B cell (primary cell): ENCODE measurements around the gene TSHZ3. TPM values are rescaled to one million over a fixed set of nuclear protein-coding genes. Genes with fewer than 3 reads are reported as not detected.

ENCODE experiments used
- ATAC-seq: fragments of 200-7000 bp; cut with Tn5 transposase; one replicate; pipeline ENCODE4 v1.10.0; 2021; ENCODE audit warnings: low read depth, mild to moderate bottlenecking, moderate number of reproducible peaks, moderate library complexity
- CTCF ChIA-PET: fragments of 350-600 bp; sonication (Branson Sonifier 250); formaldehyde crosslinking; loops from one replicate; lab custom pipeline; 2021; ENCODE audit warnings: antibody characterized with exemption, inconsistent platforms; lab: Charles Lee
- POLR2A ChIA-PET: fragments of 350-600 bp; sonication (Branson Sonifier 250); formaldehyde crosslinking; loops from one replicate; lab custom pipeline; 2021; ENCODE audit warnings: antibody characterized with exemption; lab: Charles Lee
- DNase-seq: peaks from one replicate; pipeline ENCODE4 v3.0.0; 2013
- H2AFZ ChIP-seq: 2 replicates; pipeline ENCODE4 v1.6.1; 2012; ENCODE audit warnings: mild to moderate bottlenecking, low read depth, low read length; ENCODE audit not compliant: insufficient read depth, poor library complexity, severe bottlenecking
- H3K27ac ChIP-seq, 2 donors: 1 replicate in 1 of 2; 2 replicates in 1 of 2; pipeline ENCODE4 v1.5.1; 2012 to 2013; ENCODE audit warnings: low read length in 2 of 2, mild to moderate bottlenecking in 2 of 2, moderate library complexity in 1 of 2
- H3K27me3 ChIP-seq, 4 experiments: fragments of 200-600 bp in 1 of 4; sonication (generic) in 1 of 4; replicated peaks in 1 of 4; 1 replicate in 2 of 4; 2 replicates in 2 of 4; pipeline versions ENCODE4 v1.6.1 to v1.7.0; 2013 to 2016; ENCODE audit warnings: low read length in 3 of 4, mild to moderate bottlenecking in 2 of 4, mixed read lengths in 1 of 4, moderate library complexity in 1 of 4; ENCODE audit not compliant: insufficient read depth in 4 of 4, control insufficient read depth in 3 of 4; ENCODE audit errors: control extremely low read depth in 1 of 4
- H3K36me3 ChIP-seq, 2 experiments: replicated peaks in 1 of 2; 1 replicate in 1 of 2; 2 replicates in 1 of 2; pipeline versions ENCODE4 v1.6.1 to v1.7.1; 2013; ENCODE audit warnings: low read length in 1 of 2; ENCODE audit not compliant: insufficient read depth in 2 of 2, control insufficient read depth in 1 of 2; ENCODE audit errors: control extremely low read depth in 1 of 2, extremely low read depth in 1 of 2
- H3K4me1 ChIP-seq, 2 donors: fragments of 200-600 bp in 1 of 2; sonication (generic) in 1 of 2; 1 replicate in 1 of 2; 2 replicates in 1 of 2; pipeline versions ENCODE4 v1.5.1 to v1.6.1; 2013 to 2017; ENCODE audit warnings: low read length in 2 of 2; ENCODE audit not compliant: control insufficient read depth in 2 of 2, insufficient read depth in 2 of 2
- H3K4me2 ChIP-seq: replicated peaks from 2 replicates; pipeline ENCODE3; 2012; ENCODE audit warnings: mild to moderate bottlenecking, low read depth, low read length; ENCODE audit not compliant: poor library complexity, severe bottlenecking
- H3K4me3 ChIP-seq, 5 experiments: fragments of 200-600 bp in 1 of 5; sonication (generic) in 1 of 5; 1 replicate in 3 of 5; 2 replicates in 2 of 5; pipeline versions ENCODE4 v1.5.1 to v1.7.0; 2011 to 2016; ENCODE audit warnings: low read length in 4 of 5, mild to moderate bottlenecking in 4 of 5, low read depth in 2 of 5, control low read depth in 1 of 5, moderate library complexity in 1 of 5; ENCODE audit not compliant: insufficient read depth in 1 of 5; ENCODE audit errors: control extremely low read depth in 1 of 5, extremely low read depth in 1 of 5
- H3K79me2 ChIP-seq: fragments of 200-600 bp; sonication (generic); one replicate; pipeline ENCODE4 v1.6.0; 2016; ENCODE audit warnings: low read length; ENCODE audit not compliant: control insufficient read depth, insufficient read depth
- H3K9ac ChIP-seq: fragments of 200-600 bp; sonication (generic); 2 replicates; pipeline ENCODE4 v1.6.1; 2017; ENCODE audit warnings: mild to moderate bottlenecking, low read length, moderate library complexity
- H3K9me3 ChIP-seq, 3 donors: one replicate each; pipeline versions ENCODE4 v1.6.1 to v1.7.1; 2013; ENCODE audit warnings: low read length in 2 of 3; ENCODE audit not compliant: control insufficient read depth in 2 of 3, insufficient read depth in 1 of 3; ENCODE audit errors: control extremely low read depth in 1 of 3
- H4K20me1 ChIP-seq: 2 replicates; pipeline ENCODE4 v1.6.0; 2012; ENCODE audit warnings: mild to moderate bottlenecking, low read length; ENCODE audit not compliant: insufficient read depth, control insufficient read depth, poor library complexity, severe bottlenecking
- H3K27ac Mint-ChIP-seq: one replicate; pipeline ENCODE4 v1.8.0; 2021; ENCODE audit warnings: mixed read lengths
- H3K27me3 Mint-ChIP-seq: one replicate; pipeline ENCODE4 v1.8.0; 2021; ENCODE audit warnings: mixed read lengths
- H3K4me1 Mint-ChIP-seq: one replicate; pipeline ENCODE4 v1.8.0; 2021; ENCODE audit warnings: mixed read lengths
- H3K4me3 Mint-ChIP-seq: one replicate; pipeline ENCODE4 v1.8.0; 2021; ENCODE audit warnings: mixed read lengths
- H3K9me3 Mint-ChIP-seq: one replicate; pipeline ENCODE4 v1.8.0; 2022; ENCODE audit warnings: mixed read lengths; ENCODE audit not compliant: insufficient read depth
- EZH2 ChIP-seq: IDR thresholded peaks from 2 replicates; pipeline ENCODE4 v1.6.1; 2012; ENCODE audit warnings: borderline replicate concordance, low read depth, mild to moderate bottlenecking, moderate library complexity, low read length; ENCODE audit not compliant: insufficient read depth, poor library complexity, severe bottlenecking
- WGBS: methylation state at CpG from one replicate; pipeline ENCODE4 v1.1.5; 2013; ENCODE audit warnings: missing lambda C conversion rate; ENCODE audit not compliant: insufficient coverage; 5-methylcytosine and 5-hydroxymethylcytosine counted together
- intact Hi-C: fragments of 100-400 bp; cut with micrococcal nuclease; formaldehyde crosslinking; loops from one replicate; pipeline ENCODE4 v1.10.0; 2022
- polyA plus RNA-seq: library from polyadenylated mRNA; depleted of rRNA; stranded (reverse); fragments of >200 nt; gene quantifications from 2 replicates; pipeline ENCODE4 v1.2.3, GENCODE V29; 2012
- total RNA-seq, 2 donors: library from RNA; stranded (reverse); fragments of 120-200 nt in 1 of 2; gene quantifications; 1 replicate in 1 of 2; 2 replicates in 1 of 2; pipeline versions ENCODE4 v1.2.3 to v1.2.4, GENCODE V29; 2013 to 2022
- TF ChIP-seq, protein P1 (sequence below): fragments of 200-600 bp; IDR thresholded peaks from one replicate; pipeline ENCODE4 v1.8.0; 2022; ENCODE audit warnings: antibody characterized with exemption, mild to moderate bottlenecking

The TSHZ3 gene
- total and polyA plus RNA-seq, 2 donors (not counting 1 experiment from before 2014, with no cell fraction given) = 0.03 to 0.34 TPM

DNA sequence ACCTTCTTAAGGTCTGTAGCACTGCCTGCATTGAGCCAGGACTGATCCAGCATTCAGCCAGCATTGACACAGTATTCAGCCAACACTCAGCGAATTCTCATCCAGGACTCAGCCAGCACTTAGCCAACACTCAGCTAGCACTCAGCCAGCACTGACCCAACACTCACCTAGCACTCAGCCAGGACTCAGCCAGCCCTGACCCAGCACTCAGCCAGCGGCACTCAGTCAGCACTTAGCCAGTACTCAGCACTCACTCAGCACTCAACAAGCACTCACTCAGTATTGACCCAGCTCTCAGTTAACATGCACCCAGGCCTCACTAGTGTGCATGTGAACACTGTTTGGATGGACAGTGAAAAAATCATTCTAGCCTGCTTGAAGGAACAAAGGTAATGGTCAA is 55.0 kb downstream of the TSHZ3 start:
- DNase-seq = no peak
- H3K36me3 ChIP-seq = no peaks in the 10 kb centered on the region
- Mint-ChIP-seq H3K27ac (no peak overlapping the region), H3K4me1 (no peaks in the 10 kb centered on the region), H3K27me3 (no peaks in the 10 kb centered on the region), H3K9me3 (no peaks in the 10 kb centered on the region), H3K4me3 (no peak overlapping the region)
- no peaks in the 10 kb centered on the region for H4K20me1 ChIP-seq
- POLR2A ChIA-PET = no interaction called here
- no peak overlapping the region for H3K4me3 ChIP-seq
- no peak overlapping the region for H3K9ac ChIP-seq
- H3K4me2 ChIP-seq = no peak overlapping the region
- H3K27me3 ChIP-seq = no peaks in the 10 kb centered on the region
- peaks cover 0 to 27% (median 0%) of the 10 kb centered on the region in 3 donors for H3K9me3 ChIP-seq
- intact Hi-C loops = no loop called here
- CTCF ChIA-PET = no interaction called here
- no peaks in the 10 kb centered on the region for H3K79me2 ChIP-seq
- 78% methylated on average over 1 of the region's 2 CpGs for WGBS
- no peak for ATAC-seq
- no peak overlapping the region for H3K27ac ChIP-seq
- no peaks in the 10 kb centered on the region for H3K4me1 ChIP-seq
- no peak overlapping the region for H2AFZ ChIP-seq
- no peak for TF ChIP-seq EZH2
- TF ChIP-seq, protein P1, sequence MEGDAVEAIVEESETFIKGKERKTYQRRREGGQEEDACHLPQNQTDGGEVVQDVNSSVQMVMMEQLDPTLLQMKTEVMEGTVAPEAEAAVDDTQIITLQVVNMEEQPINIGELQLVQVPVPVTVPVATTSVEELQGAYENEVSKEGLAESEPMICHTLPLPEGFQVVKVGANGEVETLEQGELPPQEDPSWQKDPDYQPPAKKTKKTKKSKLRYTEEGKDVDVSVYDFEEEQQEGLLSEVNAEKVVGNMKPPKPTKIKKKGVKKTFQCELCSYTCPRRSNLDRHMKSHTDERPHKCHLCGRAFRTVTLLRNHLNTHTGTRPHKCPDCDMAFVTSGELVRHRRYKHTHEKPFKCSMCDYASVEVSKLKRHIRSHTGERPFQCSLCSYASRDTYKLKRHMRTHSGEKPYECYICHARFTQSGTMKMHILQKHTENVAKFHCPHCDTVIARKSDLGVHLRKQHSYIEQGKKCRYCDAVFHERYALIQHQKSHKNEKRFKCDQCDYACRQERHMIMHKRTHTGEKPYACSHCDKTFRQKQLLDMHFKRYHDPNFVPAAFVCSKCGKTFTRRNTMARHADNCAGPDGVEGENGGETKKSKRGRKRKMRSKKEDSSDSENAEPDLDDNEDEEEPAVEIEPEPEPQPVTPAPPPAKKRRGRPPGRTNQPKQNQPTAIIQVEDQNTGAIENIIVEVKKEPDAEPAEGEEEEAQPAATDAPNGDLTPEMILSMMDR = no peak

DNA sequence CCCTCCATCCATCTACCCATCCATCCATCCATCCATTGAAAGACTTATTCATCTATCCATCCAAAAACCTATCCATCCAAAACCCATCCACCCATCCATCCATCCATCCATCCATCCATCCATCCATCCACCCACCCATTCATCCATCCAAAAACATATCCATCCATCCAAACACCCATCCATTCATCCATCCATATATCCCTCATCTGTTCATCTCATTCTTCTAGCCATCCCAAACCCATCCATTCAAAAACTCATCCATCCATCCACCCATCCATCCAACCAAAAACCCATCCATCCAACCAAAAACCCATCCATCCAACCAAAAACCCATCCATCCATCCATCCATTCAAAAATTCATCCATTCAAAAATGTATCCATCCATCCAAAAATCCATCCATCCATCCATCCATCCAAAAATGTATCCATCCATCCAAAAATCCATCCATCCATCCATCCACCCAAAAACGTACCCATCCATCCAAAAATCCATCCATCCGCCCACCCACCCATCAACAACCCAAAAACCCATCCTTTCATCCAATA is 56.5 kb downstream of the TSHZ3 start:
- WGBS = 60% methylated on average over 1 of the region's 2 CpGs
- H4K20me1 ChIP-seq = no peaks in the 10 kb centered on the region
- no peaks in the 10 kb centered on the region for H3K4me1 ChIP-seq

More for the DNA sequence above, 56.5 kb downstream of the TSHZ3 start:
- ChIA-PET POLR2A (no interaction called here), CTCF (no interaction called here)
- peaks cover 0 to 27% (median 0%) of the 10 kb centered on the region in 3 donors for H3K9me3 ChIP-seq
- intact Hi-C loops = no loop called here
- no peaks in the 10 kb centered on the region for H3K9me3 Mint-ChIP-seq
- H3K4me3 Mint-ChIP-seq = no peak overlapping the region
- H3K4me1 Mint-ChIP-seq = no peaks in the 10 kb centered on the region
- H3K27ac Mint-ChIP-seq = no peak overlapping the region
- H3K79me2 ChIP-seq = no peaks in the 10 kb centered on the region
- no peaks in the 10 kb centered on the region for H3K27me3 ChIP-seq
- no peak overlapping the region for H3K27ac ChIP-seq
- no peak overlapping the region for H3K4me2 ChIP-seq
- H3K27me3 Mint-ChIP-seq = no peaks in the 10 kb centered on the region
- H3K9ac ChIP-seq = no peak overlapping the region
- H3K4me3 ChIP-seq = no peak overlapping the region
- no peak for ATAC-seq
- no peaks in the 10 kb centered on the region for H3K36me3 ChIP-seq
- no peak for DNase-seq
- no peak overlapping the region for H2AFZ ChIP-seq
- TF ChIP-seq EZH2 = no peak
- TF ChIP-seq, protein P1 = no peak
